Memory B cell (primary cell): ENCODE data around the gene SEC22C.

ENCODE experiments used
- ATAC-seq: fragments of 150-1000 bp; cut with Tn5 transposase; 2 replicates; pipeline ENCODE4 v1.10.0; 2021; ENCODE audit warnings: low read depth, mild to moderate bottlenecking, moderate library complexity
- DNase-seq, 2 donors: peaks; one replicate each; pipeline ENCODE4 v3.0.0; 2022; ENCODE audit warnings: low spot score in 2 of 2
- H3K27ac Mint-ChIP-seq: one replicate; pipeline ENCODE4 v1.8.0; 2022; ENCODE audit warnings: mild to moderate bottlenecking, moderate library complexity, mixed read lengths
- H3K27me3 Mint-ChIP-seq: one replicate; pipeline ENCODE4 v1.8.0; 2022; ENCODE audit warnings: mixed read lengths
- H3K36me3 Mint-ChIP-seq: one replicate; pipeline ENCODE4 v1.8.0; 2022; ENCODE audit warnings: mild to moderate bottlenecking, mixed read lengths
- H3K4me1 Mint-ChIP-seq: one replicate; pipeline ENCODE4 v1.8.0; 2022; ENCODE audit warnings: mixed read lengths
- H3K4me3 Mint-ChIP-seq: one replicate; pipeline ENCODE4 v1.8.0; 2022; ENCODE audit warnings: mild to moderate bottlenecking, moderate library complexity, mixed read lengths
- H3K9me3 Mint-ChIP-seq: one replicate; pipeline ENCODE4 v1.8.0; 2022; ENCODE audit warnings: mixed read lengths

Gene SEC22C

DNA sequence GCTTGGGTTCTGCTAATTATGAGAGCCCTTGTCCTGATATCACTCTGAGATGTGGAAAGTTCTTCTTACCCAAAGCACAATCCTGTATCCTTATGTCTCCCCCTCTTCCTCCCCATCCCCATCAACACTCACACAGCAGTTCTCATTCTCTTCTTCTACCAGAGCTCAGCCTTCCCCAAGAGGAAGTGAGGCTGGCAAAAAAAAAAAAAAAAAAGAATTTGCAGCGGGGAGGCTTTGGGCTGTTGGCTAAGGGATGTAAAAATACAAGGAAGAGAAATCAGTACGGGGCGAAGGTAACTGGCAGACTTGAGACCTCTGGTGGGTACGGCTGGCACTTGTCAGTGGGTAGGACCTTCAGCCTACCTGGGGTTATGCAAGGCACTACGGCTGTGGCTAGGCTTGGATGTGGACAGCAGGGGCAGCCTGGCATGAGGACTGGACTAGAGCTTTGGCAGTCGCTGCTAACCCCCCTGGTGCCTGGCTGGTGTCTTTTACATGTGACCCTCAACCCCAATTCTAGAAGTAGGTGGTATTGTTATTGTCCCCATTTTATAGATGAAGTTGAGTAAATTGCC is 73.9 kb downstream of the SEC22C start:
- Mint-ChIP-seq H3K4me1 (peaks cover 20% of the 10 kb centered on the region), H3K27me3 (peaks cover 7% of the 10 kb centered on the region)
- no peak for DNase-seq

GRCh38 chr3:42507252-42507651 is 74.5 kb downstream of the SEC22C start:
- no peaks in the 10 kb centered on the region for H3K9me3 Mint-ChIP-seq
- ATAC-seq, result no peak
- no peak overlapping the region for H3K4me3 Mint-ChIP-seq
- H3K4me1 Mint-ChIP-seq, result peaks cover 21% of the 10 kb centered on the region
- peaks cover 3% of the 10 kb centered on the region for H3K36me3 Mint-ChIP-seq
- DNase-seq, result no peak
- no peak overlapping the region for H3K27ac Mint-ChIP-seq
- H3K27me3 Mint-ChIP-seq, result peaks cover 7% of the 10 kb centered on the region

More for the DNA sequence above, 73.9 kb downstream of the SEC22C start:
- no peak for ATAC-seq
- Mint-ChIP-seq H3K36me3 (peaks cover 3% of the 10 kb centered on the region), H3K27ac (no peak overlapping the region), H3K9me3 (no peaks in the 10 kb centered on the region), H3K4me3 (no peak overlapping the region)

DNA sequence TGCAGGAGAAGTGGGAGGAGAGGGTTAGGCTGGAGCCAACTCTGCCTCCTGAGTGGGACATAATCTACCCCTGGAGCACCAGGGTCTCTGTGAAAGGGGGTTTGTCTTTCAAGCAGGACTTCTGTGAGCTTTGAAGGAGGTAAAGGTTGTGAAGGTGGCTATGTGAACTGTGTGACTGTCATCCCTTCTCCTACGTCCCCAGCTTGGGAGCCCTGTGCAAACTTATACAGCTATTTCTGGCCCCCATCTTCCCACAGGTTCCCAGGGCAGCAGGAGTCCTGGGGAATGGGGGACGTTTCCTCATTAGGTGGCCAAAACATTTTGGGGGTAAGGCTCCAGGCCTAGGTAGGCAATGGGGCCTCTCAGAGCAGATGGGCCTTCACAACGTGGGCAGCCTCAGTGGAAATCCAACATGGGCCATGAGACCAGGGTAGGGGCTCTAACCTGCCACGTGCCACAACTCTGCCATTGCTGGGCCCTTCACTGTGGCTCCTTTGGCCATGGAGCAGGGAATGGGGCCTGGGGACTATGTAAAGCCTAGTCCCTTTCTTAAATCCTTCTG is 75.8 kb downstream of the SEC22C start:
- H3K27ac Mint-ChIP-seq, result no peak overlapping the region
- no peaks in the 10 kb centered on the region for H3K9me3 Mint-ChIP-seq
- no peak for ATAC-seq
- DNase-seq, result no peak
- H3K4me1 Mint-ChIP-seq, result peaks cover 18% of the 10 kb centered on the region
- peaks cover 8% of the 10 kb centered on the region for H3K27me3 Mint-ChIP-seq
- peaks cover 3% of the 10 kb centered on the region for H3K36me3 Mint-ChIP-seq
- H3K4me3 Mint-ChIP-seq, result no peak overlapping the region

GRCh38 chr3:42505128-42505848 is 76.5 kb downstream of the SEC22C start:
- Mint-ChIP-seq H3K9me3 (no peaks in the 10 kb centered on the region), H3K27me3 (peaks cover 12% of the 10 kb centered on the region), H3K4me3 (no peak overlapping the region), H3K4me1 (peaks cover 18% of the 10 kb centered on the region), H3K36me3 (peaks cover 3% of the 10 kb centered on the region), H3K27ac (no peak overlapping the region)
- DNase-seq, result no peak
- no peak for ATAC-seq

GRCh38 chr3:42504334-42505127 is 77.2 kb downstream of the SEC22C start:
- DNase-seq (no peak), ATAC-seq (no peak)
- no peak overlapping the region for H3K4me3 Mint-ChIP-seq
- peaks cover 18% of the 10 kb centered on the region for H3K4me1 Mint-ChIP-seq
- no peaks in the 10 kb centered on the region for H3K36me3 Mint-ChIP-seq
- H3K27ac Mint-ChIP-seq, result no peak overlapping the region
- H3K9me3 Mint-ChIP-seq, result no peaks in the 10 kb centered on the region
- peaks cover 10% of the 10 kb centered on the region for H3K27me3 Mint-ChIP-seq

DNA sequence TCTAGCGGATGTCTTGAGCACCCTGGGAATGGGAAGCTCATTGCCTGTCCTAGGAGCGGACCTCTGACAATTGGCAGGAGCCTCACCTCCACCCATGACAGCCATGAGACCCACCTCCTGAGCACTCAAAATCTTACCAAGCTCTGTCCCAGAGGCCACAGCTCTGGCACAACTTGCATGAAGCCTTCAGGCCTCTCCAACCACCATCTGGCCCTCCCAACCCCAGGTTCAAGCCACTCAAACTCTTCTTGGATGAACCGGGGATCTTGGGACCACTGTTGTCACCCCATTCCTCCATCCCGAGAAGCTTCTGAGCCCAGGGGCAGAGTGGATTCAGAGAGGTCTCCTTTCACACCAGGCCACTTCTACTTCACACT is 77.8 kb downstream of the SEC22C start:
- ATAC-seq, result no peak
- Mint-ChIP-seq H3K36me3 (no peaks in the 10 kb centered on the region), H3K27ac (no peak overlapping the region), H3K4me3 (no peak overlapping the region), H3K27me3 (peaks cover 13% of the 10 kb centered on the region), H3K4me1 (peaks cover 18% of the 10 kb centered on the region), H3K9me3 (no peaks in the 10 kb centered on the region)
- DNase-seq, result no peak

- no peaks in the 10 kb centered on the region for H3K9me3 Mint-ChIP-seq
- peaks cover 18% of the 10 kb centered on the region for H3K4me1 Mint-ChIP-seq
- H3K27ac Mint-ChIP-seq, result no peak overlapping the region
- H3K36me3 Mint-ChIP-seq, result no peaks in the 10 kb centered on the region
- ATAC-seq, result no peak
- peaks cover 10% of the 10 kb centered on the region for H3K27me3 Mint-ChIP-seq
- DNase-seq, result no peak
- H3K4me3 Mint-ChIP-seq, result peak overlapping the region; percentile 49
Observed at GRCh38 chr3:42503251-42503924, 78.4 kb downstream of the SEC22C start.

GRCh38 chr3:42502429-42503250 is 79.1 kb downstream of the SEC22C start, which contains the start of gene VIPR1:
Gene VIPR1 (plus strand): TSS chr3:42502643. CDS start chr3:42502736, 93 bp downstream.
- DNase-seq (peak; percentile 93 to 95), ATAC-seq (peak; percentile 98)

GRCh38 chr3:42501681-42502428 is 79.9 kb downstream of the SEC22C start:
- H3K27ac Mint-ChIP-seq, result no peak overlapping the region
- H3K36me3 Mint-ChIP-seq, result no peaks in the 10 kb centered on the region
- no peaks in the 10 kb centered on the region for H3K9me3 Mint-ChIP-seq
- H3K4me1 Mint-ChIP-seq, result peaks cover 14% of the 10 kb centered on the region
- peak; percentile 38 for ATAC-seq
- H3K4me3 Mint-ChIP-seq, result peak overlapping the region; percentile 91
- H3K27me3 Mint-ChIP-seq, result peaks cover 12% of the 10 kb centered on the region
- DNase-seq, result peak; percentile 41 to 50

More at GRCh38 chr3:42502429-42503250, 79.1 kb downstream of the SEC22C start, which contains the start of gene VIPR1:
- H3K4me1 Mint-ChIP-seq, result peaks cover 15% of the 10 kb centered on the region
- H3K36me3 Mint-ChIP-seq, result no peaks in the 10 kb centered on the region
- H3K9me3 Mint-ChIP-seq, result no peaks in the 10 kb centered on the region
- H3K4me3 Mint-ChIP-seq, result peak within 1 kb of the TSS; percentile 91
- peaks cover 12% of the 10 kb centered on the region for H3K27me3 Mint-ChIP-seq
- no peak within 1 kb of the TSS for H3K27ac Mint-ChIP-seq

DNA sequence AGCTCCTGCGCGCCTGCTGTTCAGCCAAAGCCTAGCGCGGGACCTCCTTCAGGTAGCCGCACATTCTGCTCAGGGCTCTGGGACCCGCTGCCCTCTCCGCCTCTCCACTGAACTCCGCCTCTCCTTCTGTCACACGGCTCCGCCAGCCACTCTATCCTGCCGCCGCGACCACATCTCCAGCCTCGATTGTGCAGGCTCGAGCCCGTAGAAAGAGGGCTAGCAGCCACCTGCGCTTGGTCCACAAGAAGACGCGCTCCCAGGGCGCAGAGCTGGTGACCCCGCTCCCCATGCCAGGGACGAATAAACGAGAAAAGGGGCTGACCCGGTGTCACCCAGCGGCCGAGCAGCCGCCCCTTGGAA is 80.5 kb downstream of the SEC22C start:
- H3K4me1 Mint-ChIP-seq, result peaks cover 14% of the 10 kb centered on the region
- DNase-seq (peak in 1 of 2 donors; percentile 37), ATAC-seq (no peak)
- H3K36me3 Mint-ChIP-seq, result no peaks in the 10 kb centered on the region
- peaks cover 12% of the 10 kb centered on the region for H3K27me3 Mint-ChIP-seq
- no peak overlapping the region for H3K27ac Mint-ChIP-seq
- peak overlapping the region; percentile 91 for H3K4me3 Mint-ChIP-seq
- no peaks in the 10 kb centered on the region for H3K9me3 Mint-ChIP-seq

DNA sequence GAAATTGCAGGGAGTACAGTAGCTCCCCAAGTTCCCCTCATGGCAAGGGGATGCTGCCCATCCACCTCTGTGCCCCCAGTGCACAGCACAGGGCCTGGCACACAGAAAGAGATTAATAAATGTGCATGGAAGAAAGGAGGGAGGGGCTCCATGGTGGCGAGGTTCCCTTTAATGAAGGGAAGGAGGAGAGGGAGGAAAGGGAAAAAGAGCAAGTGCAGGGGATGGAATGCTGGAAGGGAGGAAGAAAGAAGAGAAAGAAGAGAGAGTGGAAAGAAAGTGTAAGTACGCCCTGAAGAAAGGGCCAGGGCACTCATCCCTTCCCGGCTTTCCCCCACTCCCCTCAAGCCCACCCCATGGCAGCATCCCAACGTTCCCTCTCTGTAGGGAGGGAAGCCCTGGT is 80.9 kb downstream of the SEC22C start:
- H3K27ac Mint-ChIP-seq, result no peak overlapping the region
- peaks cover 12% of the 10 kb centered on the region for H3K27me3 Mint-ChIP-seq
- peaks cover 14% of the 10 kb centered on the region for H3K4me1 Mint-ChIP-seq
- no peak for DNase-seq
- H3K36me3 Mint-ChIP-seq, result no peaks in the 10 kb centered on the region
- ATAC-seq, result no peak
- H3K9me3 Mint-ChIP-seq, result no peaks in the 10 kb centered on the region
- H3K4me3 Mint-ChIP-seq, result peak overlapping the region; percentile 91

DNA sequence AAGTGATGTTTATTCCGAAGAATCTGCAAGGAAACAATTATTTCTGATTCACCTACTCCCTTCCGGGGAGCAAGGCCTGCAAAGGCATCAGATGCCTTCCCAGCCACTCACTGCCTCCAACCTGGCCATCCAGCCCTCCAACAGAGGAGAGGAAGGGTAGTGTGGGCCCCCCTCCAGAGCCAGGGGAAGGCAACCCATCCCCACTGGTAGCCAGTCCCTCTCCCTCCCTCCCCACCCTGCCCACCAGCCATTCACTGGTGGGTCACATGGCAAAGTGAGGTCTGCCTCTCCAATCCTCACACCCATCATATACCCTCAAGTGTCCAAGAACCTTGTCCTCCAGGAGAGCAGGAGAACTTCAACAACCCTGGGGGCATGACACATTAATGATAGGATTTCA is 81.7 kb downstream of the SEC22C start:
- ATAC-seq (no peak), DNase-seq (no peak)
- peaks cover 12% of the 10 kb centered on the region for H3K27me3 Mint-ChIP-seq
- no peaks in the 10 kb centered on the region for H3K9me3 Mint-ChIP-seq
- no peaks in the 10 kb centered on the region for H3K36me3 Mint-ChIP-seq
- H3K4me1 Mint-ChIP-seq, result peaks cover 14% of the 10 kb centered on the region
- H3K4me3 Mint-ChIP-seq, result no peak overlapping the region
- H3K27ac Mint-ChIP-seq, result no peak overlapping the region
